GM19193 (cell line): Measurements from ENCODE around the gene PCSK6.

Experiments
- POLR2A ChIP-seq: IDR thresholded peaks from 4 replicates; pipeline ENCODE4 v1.6.1; 2011; ENCODE audit not compliant: insufficient read depth, insufficient read length; ENCODE audit errors: extremely low read depth

Gene PCSK6

GRCh38 chr15:101435761-101436160 lies 53.7 kb downstream of the PCSK6 start:
- TF ChIP-seq POLR2A: no peak

- no peak for TF ChIP-seq POLR2A
These were observed 55.2 kb downstream of the PCSK6 start for GRCh38 chr15:101434032-101434920.

DNA sequence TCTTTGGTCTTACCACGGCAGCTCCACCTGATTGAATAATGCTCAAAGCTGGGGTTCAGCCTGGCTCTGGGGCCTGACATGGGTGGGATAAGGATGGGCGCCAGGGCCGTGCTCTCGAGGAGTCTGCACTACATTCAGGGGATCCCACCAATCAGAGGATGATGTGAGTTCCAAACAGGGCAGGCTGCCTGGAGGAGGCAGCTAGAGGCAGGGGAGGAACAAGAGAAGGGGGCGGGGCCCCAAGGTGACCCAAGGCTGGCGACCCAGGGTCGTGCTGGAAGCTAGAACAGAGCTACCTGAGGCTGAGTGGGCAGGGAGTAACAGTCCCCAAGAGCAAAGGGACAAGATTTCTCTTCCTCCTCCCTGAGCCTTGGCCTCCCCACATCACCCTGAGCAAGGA lies 56.1 kb downstream of the PCSK6 start:
- TF ChIP-seq POLR2A: no peak

- TF ChIP-seq POLR2A: no peak
These were observed 56.5 kb downstream of the PCSK6 start for GRCh38 chr15:101432982-101433381.

DNA sequence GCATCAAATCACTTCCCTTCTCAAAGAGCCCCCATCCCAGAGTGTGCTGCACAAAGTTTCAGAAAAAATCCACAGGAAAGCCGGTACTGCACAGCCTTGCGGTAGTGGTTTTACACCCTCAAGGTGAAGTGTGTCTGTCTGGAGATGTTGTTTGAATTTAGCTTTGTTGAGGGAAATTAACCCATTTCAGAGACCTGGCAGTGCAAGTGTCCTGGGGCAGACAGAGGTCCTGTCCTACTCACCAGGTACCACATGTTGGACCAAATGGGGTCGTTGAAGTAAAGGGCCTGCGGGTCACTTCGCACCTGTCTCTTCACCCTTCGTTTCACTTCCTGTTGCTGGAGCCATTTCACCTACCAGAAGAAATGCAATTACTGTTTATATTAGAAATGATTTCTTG lies 57.8 kb downstream of the PCSK6 start:
- TF ChIP-seq POLR2A: no peak

DNA sequence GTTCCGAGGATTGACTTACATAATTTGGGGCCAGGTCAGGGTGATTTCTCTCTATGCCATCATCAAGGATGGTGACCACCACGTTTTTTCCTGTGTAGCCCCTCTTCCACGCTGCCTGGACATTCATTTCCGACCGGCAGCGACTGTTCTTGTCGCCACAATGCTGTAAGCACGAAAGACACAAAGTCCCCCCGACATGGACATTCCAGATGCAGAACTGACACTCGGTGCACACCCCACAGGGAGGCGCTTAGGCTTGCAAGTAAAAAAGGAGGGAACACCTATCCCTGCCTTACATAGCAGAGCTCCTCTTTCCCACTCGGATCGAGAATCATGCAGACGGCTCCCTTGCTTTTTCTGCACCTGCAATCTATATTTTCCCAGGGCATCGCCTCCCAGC lies 58.2 kb downstream of the PCSK6 start:
- TF ChIP-seq POLR2A: no peak

GRCh38 chr15:101429646-101430045 lies 59.9 kb downstream of the PCSK6 start:
- TF ChIP-seq POLR2A: no peak

- TF ChIP-seq POLR2A: no peak
These were observed 60.3 kb downstream of the PCSK6 start for GRCh38 chr15:101429191-101429590.

DNA sequence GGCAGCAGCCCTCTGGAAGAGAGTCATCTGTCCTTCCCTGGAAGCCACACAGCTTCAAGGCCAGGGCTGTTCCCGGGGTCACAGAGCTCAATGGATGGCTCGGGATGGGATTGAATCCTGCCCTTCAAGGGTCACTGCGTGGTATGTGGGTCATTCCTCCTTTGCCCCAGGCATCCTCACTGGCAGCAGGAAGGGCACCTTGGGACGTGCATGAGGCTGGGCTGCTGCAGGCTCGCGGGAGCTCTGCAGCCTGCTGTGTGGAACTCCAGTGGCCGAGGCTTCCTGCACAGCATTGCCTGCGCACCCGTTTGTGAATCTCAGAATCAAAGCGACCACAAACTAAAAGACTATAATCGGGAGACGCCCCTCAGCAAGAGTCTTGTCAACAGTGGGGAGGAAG lies 60.7 kb downstream of the PCSK6 start:
- TF ChIP-seq POLR2A: no peak

DNA sequence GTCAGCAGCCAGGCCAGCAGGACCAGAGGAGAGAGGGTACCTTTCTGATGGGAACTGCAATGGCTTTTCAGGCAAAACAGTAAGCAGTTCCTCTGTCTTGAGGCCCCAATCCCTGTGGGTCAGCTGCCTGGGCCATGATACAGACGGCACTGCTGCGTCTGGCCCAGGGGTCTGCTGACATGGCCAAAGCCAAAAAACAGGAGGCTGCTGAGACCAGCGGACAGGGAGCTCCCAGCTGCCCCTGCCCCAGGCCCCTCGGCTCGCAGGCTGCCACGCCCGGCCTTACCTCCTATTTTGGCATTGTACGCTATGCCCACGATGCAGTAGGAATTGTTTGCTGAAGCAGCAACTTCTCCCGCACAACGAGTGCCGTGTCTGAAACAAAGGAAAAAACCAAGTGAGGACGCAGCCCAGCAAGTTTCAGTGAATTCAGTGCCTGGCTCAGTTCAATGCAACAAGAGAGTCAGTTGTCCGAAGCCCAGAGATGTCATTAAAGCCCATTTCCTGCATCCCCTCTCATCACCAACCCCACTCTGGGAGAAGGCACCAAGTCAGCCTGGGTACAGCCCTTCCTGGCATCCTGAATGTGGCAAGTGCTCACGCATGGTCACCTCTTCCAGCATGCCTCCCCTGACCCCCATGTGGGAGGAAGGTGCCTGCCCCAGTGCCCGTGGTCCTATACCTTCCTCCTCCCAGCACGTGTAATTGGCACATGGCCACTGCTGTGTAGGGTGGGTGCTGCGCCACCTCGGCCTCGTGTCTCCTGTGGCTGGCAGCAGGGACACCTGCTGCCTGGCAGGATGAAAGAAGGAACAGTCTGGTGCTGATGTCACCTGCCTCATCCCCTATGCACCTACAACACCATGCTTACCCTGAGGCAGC lies 61.7 kb downstream of the PCSK6 start:
- no peak for TF ChIP-seq POLR2A

GRCh38 chr15:101426761-101427333 lies 62.7 kb downstream of the PCSK6 start:
- no peak for TF ChIP-seq POLR2A

- no peak for TF ChIP-seq POLR2A
These were observed 63.6 kb downstream of the PCSK6 start for GRCh38 chr15:101425787-101426365.

DNA sequence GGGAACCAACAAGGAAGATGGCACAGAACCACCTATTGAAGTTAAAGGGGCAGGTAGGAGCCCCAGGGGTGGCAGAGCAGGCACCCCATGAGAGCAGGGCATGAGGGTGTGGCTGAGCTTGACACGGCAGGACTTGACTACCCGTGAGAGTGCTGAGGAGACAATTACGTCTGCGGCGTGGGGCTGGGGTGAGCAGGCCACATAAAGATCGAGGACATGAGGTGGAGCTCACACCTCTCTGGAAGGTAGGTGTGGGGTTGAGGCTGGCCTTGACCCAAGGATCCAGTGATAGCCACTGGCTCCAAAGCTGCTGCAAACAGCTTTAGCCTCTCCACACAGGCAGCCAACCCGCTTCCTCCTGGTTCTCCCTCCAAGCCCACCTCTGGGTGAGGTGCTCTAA lies 64.5 kb downstream of the PCSK6 start:
- TF ChIP-seq POLR2A: no peak

DNA sequence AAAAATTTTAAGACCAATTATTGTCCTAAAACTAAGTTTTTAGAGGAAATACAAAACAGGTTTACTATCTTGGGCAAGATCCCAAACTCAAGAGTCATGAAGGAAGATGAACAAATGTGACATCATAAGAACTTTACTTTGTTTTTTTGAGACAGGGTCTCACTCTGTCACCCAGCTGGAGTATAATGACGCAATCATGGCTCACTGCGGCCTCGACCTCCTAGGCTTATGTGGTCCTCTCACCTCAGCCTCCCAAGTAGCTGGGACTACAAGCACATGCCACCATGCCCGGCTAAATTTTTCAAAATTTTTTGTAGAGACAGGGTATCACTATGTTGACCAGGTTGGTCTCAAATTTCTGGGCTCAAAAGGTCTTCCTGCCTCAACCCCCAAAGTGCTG lies 69.3 kb downstream of the PCSK6 start:
- no peak for TF ChIP-seq POLR2A

DNA sequence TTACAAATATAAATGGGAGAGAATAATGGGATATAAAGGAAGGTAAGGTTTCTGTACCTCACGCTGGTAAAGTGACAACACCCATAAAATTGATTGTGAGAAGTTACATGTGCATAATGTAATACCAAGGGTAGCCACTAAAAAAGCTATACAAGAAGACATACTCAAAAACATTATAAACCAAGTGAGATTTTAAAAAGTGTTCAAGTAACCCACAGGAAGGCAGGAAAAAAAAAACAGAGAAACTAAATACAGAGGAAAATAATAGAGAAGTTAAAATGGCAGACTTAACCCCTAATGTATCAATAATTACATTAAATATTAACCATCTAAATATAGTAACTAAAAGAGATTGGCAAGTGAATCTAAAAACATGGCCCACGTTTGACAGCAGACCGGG lies 76.3 kb downstream of the PCSK6 start:
- TF ChIP-seq POLR2A: no peak
